GM23338 (cell line): ENCODE data around the gene MRGPRF.

Source experiments
- CTCF ChIP-seq, 2 experiments: fragments of 200-600 bp in 1 of 2; sonication (generic) in 1 of 2; conservative IDR thresholded peaks; 2 replicates each; pipeline versions ENCODE4 v1.5.1 to v1.6.1; 2016 to 2017; ENCODE audit warnings: antibody characterized with exemption in 2 of 2, low read depth in 2 of 2, mild to moderate bottlenecking in 2 of 2, moderate library complexity in 1 of 2
- EZH2 ChIP-seq: fragments of 200-600 bp; sonication (generic); IDR thresholded peaks from one replicate; pipeline ENCODE4 v1.8.0; 2017; ENCODE audit warnings: antibody characterized with exemption, mild to moderate bottlenecking, low read depth; ENCODE audit not compliant: unreplicated experiment
- EZH2phosphoT487 ChIP-seq: fragments of 200-600 bp; sonication (generic); IDR thresholded peaks from one replicate; pipeline ENCODE4 v1.8.1; 2018; ENCODE audit warnings: antibody characterized with exemption; ENCODE audit not compliant: unreplicated experiment

GRCh38 chr11:68966894-68967780 lies 45.9 kb downstream of the MRGPRF start:
- no peak for TF ChIP-seq CTCF (conservative IDR thresholded peaks at IDR 0.05; ENCODE audit: low read depth in 2 of 2)
- TF ChIP-seq EZH2 = no peak
- no peak for TF ChIP-seq EZH2phosphoT487
